ENCODE measurements around the gene BCL7B.

The BCL7B gene

GRCh38 chr7:73578342-73579128, 21.0 kb upstream of the BCL7B start, which contains the start of gene TBL2:
Gene TBL2, minus strand, starts transcription at chr7:73578579. Its CDS starts 30 bp downstream, at chr7:73578549.
- no peaks in the 10 kb centered on the region for H3K9me2 ChIP-seq (replicated peaks; ENCODE audit: insufficient read depth, low read length)
- peak within 1 kb of the TSS; percentile 79 for H3K27ac ChIP-seq (ENCODE audit: low read depth, low read length)
- H3K9ac ChIP-seq (ENCODE audit: low read length) = peak within 1 kb of the TSS; percentile 87
- peak within 1 kb of the TSS; percentile 81 for H2AFZ ChIP-seq (ENCODE audit: low read depth, low read length, severe bottlenecking)
- H3K79me2 ChIP-seq (ENCODE audit: insufficient read depth, low read length) = peaks cover 19% of the 10 kb centered on the region
- no peaks in the 10 kb centered on the region for H4K20me1 ChIP-seq (ENCODE audit: low read depth, low read length)
- peak within 1 kb of the TSS; percentile 95 for H3K4me3 ChIP-seq (ENCODE audit: insufficient read depth, low read length, poor library complexity, severe bottlenecking)
- H3K27me3 ChIP-seq (ENCODE audit: low read length) = no peaks in the 10 kb centered on the region
- H3K4me2 ChIP-seq (ENCODE audit: low read depth, low read length, poor library complexity, severe bottlenecking) = peak within 1 kb of the TSS; percentile 84
- H3F3A ChIP-seq (ENCODE audit: insufficient read depth) = peaks cover 5% of the 10 kb centered on the region
- TF ChIP-seq CTCF (IDR thresholded peaks at IDR 0.05; ENCODE audit: insufficient read depth, low read length, poor library complexity, severe bottlenecking) = no peak
- no peak for TF ChIP-seq EZH2phosphoT487 (conservative IDR thresholded peaks at IDR 0.05; ENCODE audit: low read length)
- H3K9me3 ChIP-seq (ENCODE audit: insufficient read depth, low read length) = no peaks in the 10 kb centered on the region
- H3K36me3 ChIP-seq (ENCODE audit: low read length) = no peaks in the 10 kb centered on the region

GRCh38 chr7:73577627-73578341, 20.3 kb upstream of the BCL7B start:
- Histone ChIP-seq H3K4me2 (ENCODE audit: low read depth, low read length, poor library complexity, severe bottlenecking) (peak overlapping the region; percentile 82), H3K4me3 (ENCODE audit: insufficient read depth, low read length, poor library complexity, severe bottlenecking) (peak overlapping the region; percentile 95), H3K9me2 (replicated peaks; ENCODE audit: insufficient read depth, low read length) (no peaks in the 10 kb centered on the region), H3K79me2 (ENCODE audit: insufficient read depth, low read length) (peaks cover 19% of the 10 kb centered on the region), H2AFZ (ENCODE audit: low read depth, low read length, severe bottlenecking) (peak overlapping the region; percentile 81), H3F3A (ENCODE audit: insufficient read depth) (peaks cover 5% of the 10 kb centered on the region), H3K9ac (ENCODE audit: low read length) (peak overlapping the region; percentile 87), H3K36me3 (ENCODE audit: low read length) (peaks cover 2% of the 10 kb centered on the region; the same call in 1 of the 2 replicates), H3K9me3 (ENCODE audit: insufficient read depth, low read length) (no peaks in the 10 kb centered on the region), H3K27ac (ENCODE audit: low read depth, low read length) (peak overlapping the region; percentile 79), H3K27me3 (ENCODE audit: low read length) (no peaks in the 10 kb centered on the region), H4K20me1 (ENCODE audit: low read depth, low read length) (no peaks in the 10 kb centered on the region)
- TF ChIP-seq EZH2phosphoT487 (conservative IDR thresholded peaks at IDR 0.05; ENCODE audit: low read length) = no peak
- no peak for TF ChIP-seq CTCF (IDR thresholded peaks at IDR 0.05; ENCODE audit: insufficient read depth, low read length, poor library complexity, severe bottlenecking)

GRCh38 chr7:73573791-73574190, 16.3 kb upstream of the BCL7B start:
- H3K9me3 ChIP-seq (ENCODE audit: insufficient read depth, low read length) = no peaks in the 10 kb centered on the region
- H3K36me3 ChIP-seq (ENCODE audit: low read length) = peaks cover 2% of the 10 kb centered on the region; the same call in 1 of the 2 replicates
- no peak for TF ChIP-seq CTCF (IDR thresholded peaks at IDR 0.05; ENCODE audit: insufficient read depth, low read length, poor library complexity, severe bottlenecking)
- TF ChIP-seq EZH2phosphoT487 (conservative IDR thresholded peaks at IDR 0.05; ENCODE audit: low read length) = no peak
- no peaks in the 10 kb centered on the region for H3K27me3 ChIP-seq (ENCODE audit: low read length)
- peaks cover 19% of the 10 kb centered on the region for H3K79me2 ChIP-seq (ENCODE audit: insufficient read depth, low read length)
- H3K4me3 ChIP-seq (ENCODE audit: insufficient read depth, low read length, poor library complexity, severe bottlenecking) = no peak overlapping the region
- no peak overlapping the region for H2AFZ ChIP-seq (ENCODE audit: low read depth, low read length, severe bottlenecking)
- H3F3A ChIP-seq (ENCODE audit: insufficient read depth) = peaks cover under 1% of the 10 kb centered on the region; the same call in 1 of the 2 replicates
- no peaks in the 10 kb centered on the region for H3K9me2 ChIP-seq (replicated peaks; ENCODE audit: insufficient read depth, low read length)
- H3K4me2 ChIP-seq (ENCODE audit: low read depth, low read length, poor library complexity, severe bottlenecking) = no peak overlapping the region
- H4K20me1 ChIP-seq (ENCODE audit: low read depth, low read length) = no peaks in the 10 kb centered on the region
- no peak overlapping the region for H3K9ac ChIP-seq (ENCODE audit: low read length)
- no peak overlapping the region for H3K27ac ChIP-seq (ENCODE audit: low read depth, low read length)
